SK-N-SH (cell line): ENCODE measurements around the gene ENO1. TPM values are rescaled to one million over a fixed set of nuclear protein-coding genes. Genes with fewer than 3 reads are reported as not detected.
"Not testable (repeated sequence)": the region's sequence is repeated elsewhere in the genome, so short reads cannot be mapped to it uniquely, and the experiment has no call there.

Experiments
- CTCF ChIA-PET: fragments of 300-600, 350-600 bp; formaldehyde crosslinking; extraction: SDS; loops from one replicate; lab custom pipeline; 2021; lab: Yijun Ruan, JAX
- POLR2A ChIA-PET: fragments of 350-600 bp; sonication (Branson Sonifier 250); formaldehyde crosslinking; extraction: SDS; loops from one replicate; lab custom pipeline; 2020; ENCODE audit warnings: antibody characterized with exemption, inconsistent platforms; lab: Yijun Ruan, JAX
- DNase-seq: peaks from one replicate; pipeline ENCODE4 v3.0.0; 2012
- H2AFZ ChIP-seq: fragments of 200-600 bp; sonication (generic); 2 replicates; pipeline ENCODE4 v1.8.1; 2016; ENCODE audit warnings: antibody characterized with exemption, mild to moderate bottlenecking, low read depth
- H3F3A ChIP-seq: fragments of 200-600 bp; sonication (generic); replicated peaks from 2 replicates; pipeline ENCODE3; 2016; ENCODE audit warnings: antibody characterized with exemption, mild to moderate bottlenecking; ENCODE audit not compliant: insufficient read depth
- H3K27ac ChIP-seq, 2 experiments: fragments of 200-500 bp in 1 of 2; fragments of 200-600 bp in 1 of 2; sonication (Bioruptor generic) in 1 of 2; sonication (generic), shearing (Covaris generic) in 1 of 2; 2 replicates each; pipeline versions ENCODE4 v1.5.1 to v1.6.1; 2014 to 2016; ENCODE audit warnings: low read depth in 2 of 2, inconsistent platforms in 1 of 2, low read length in 1 of 2, mild to moderate bottlenecking in 1 of 2, mixed read lengths in 1 of 2
- H3K27me3 ChIP-seq: fragments of 200-600 bp; sonication (generic), shearing (Covaris generic); 2 replicates; pipeline ENCODE4 v1.6.1; 2016; ENCODE audit warnings: mixed run types; ENCODE audit not compliant: insufficient read depth
- H3K36me3 ChIP-seq, 2 experiments: fragments of 200-500 bp in 1 of 2; fragments of 200-600 bp in 1 of 2; sonication (Bioruptor generic) in 1 of 2; sonication (generic) in 1 of 2; replicated peaks in 1 of 2; 2 replicates each; pipeline versions ENCODE3 to v1.5.1; 2014 to 2016; ENCODE audit warnings: low read length in 1 of 2, mild to moderate bottlenecking in 1 of 2; ENCODE audit not compliant: insufficient read depth in 2 of 2, control insufficient read depth in 1 of 2
- H3K4me1 ChIP-seq, 2 experiments: fragments of 200-500 bp in 1 of 2; fragments of 200-600 bp in 1 of 2; sonication (Bioruptor generic) in 1 of 2; sonication (generic), shearing (Covaris generic) in 1 of 2; 2 replicates each; pipeline versions ENCODE4 v1.5.1 to v1.6.1; 2014 to 2016; ENCODE audit warnings: low read depth in 1 of 2, low read length in 1 of 2, mixed run types in 1 of 2; ENCODE audit not compliant: insufficient read depth in 2 of 2, control insufficient read depth in 1 of 2
- H3K4me2 ChIP-seq: fragments of 200-600 bp; sonication (generic), shearing (Covaris generic); 2 replicates; pipeline ENCODE4 v1.6.1; 2017; ENCODE audit warnings: mixed run types
- H3K4me3 ChIP-seq, 2 experiments: fragments of 200-500 bp in 1 of 2; fragments of 200-600 bp in 1 of 2; sonication (Bioruptor generic) in 1 of 2; sonication (generic), shearing (Covaris generic) in 1 of 2; 2 replicates each; pipeline versions ENCODE4 v1.5.1 to v1.8.1; 2014 to 2016; ENCODE audit warnings: low read depth in 2 of 2, inconsistent platforms in 1 of 2, low read length in 1 of 2, mild to moderate bottlenecking in 1 of 2, mixed read lengths in 1 of 2, moderate library complexity in 1 of 2
- H3K79me2 ChIP-seq: fragments of 200-600 bp; sonication (generic); 2 replicates; pipeline ENCODE4 v1.8.1; 2017; ENCODE audit warnings: mild to moderate bottlenecking; ENCODE audit not compliant: insufficient read depth
- H3K9ac ChIP-seq: fragments of 200-600 bp; sonication (generic); 2 replicates; pipeline ENCODE4 v1.6.1; 2017; ENCODE audit warnings: mixed run types
- H3K9me2 ChIP-seq: fragments of 200-600 bp; sonication (generic); 2 replicates; pipeline ENCODE4 v1.6.1; 2017; ENCODE audit warnings: mixed run types
- H3K9me3 ChIP-seq: fragments of 200-600 bp; sonication (generic); 2 replicates; pipeline ENCODE4 v1.6.1; 2017; ENCODE audit warnings: mixed run types, mild to moderate bottlenecking, moderate library complexity
- H4K20me1 ChIP-seq: fragments of 200-600 bp; sonication (generic); 2 replicates; pipeline ENCODE4 v1.6.1; 2017; ENCODE audit warnings: mild to moderate bottlenecking, mixed run types; ENCODE audit not compliant: insufficient read depth
- ELF1 ChIP-seq: IDR thresholded peaks from 2 replicates; pipeline ENCODE4 v1.4.0; 2012
- FOXJ3 ChIP-seq: sonication (generic); formaldehyde crosslinking; IDR thresholded peaks from 2 replicates; pipeline ENCODE4 v1.5.1; 2020; ENCODE audit warnings: mild to moderate bottlenecking, missing genetic modification reagents
- MAX ChIP-seq: IDR thresholded peaks from 2 replicates; pipeline ENCODE4 v1.4.0; 2012; ENCODE audit warnings: low read depth
- MEF2A ChIP-seq: IDR thresholded peaks from 2 replicates; pipeline ENCODE4 v1.4.0; 2012; ENCODE audit warnings: low read depth, borderline replicate concordance
- RCOR1 ChIP-seq: fragments of 150-350 bp; IDR thresholded peaks from 2 replicates; pipeline ENCODE4 v1.6.1; 2017; ENCODE audit warnings: antibody characterized with exemption, low read length
- SIN3A ChIP-seq: IDR thresholded peaks from 2 replicates; pipeline ENCODE4 v1.6.1; 2012; ENCODE audit warnings: low read depth, mild to moderate bottlenecking, low read length, moderate library complexity, borderline replicate concordance
- USF1 ChIP-seq: IDR thresholded peaks from 2 replicates; pipeline ENCODE4 v1.4.0; 2012; ENCODE audit warnings: low read depth, borderline replicate concordance
- WGBS: methylation state at CpG from one replicate; pipeline ENCODE4 v1.1.6; 2017; ENCODE audit warnings: low lambda C conversion rate; 5-methylcytosine and 5-hydroxymethylcytosine counted together
- polyA plus RNA-seq, 3 experiments: library from polyadenylated mRNA; depleted of rRNA; stranded (reverse); fragments of >200 nt; gene quantifications; 2 replicates each; pipeline ENCODE4 v1.2.3, GENCODE V29; 2012
- TF ChIP-seq, protein P1 (sequence below): fragments of 200-600 bp; sonication (generic); IDR thresholded peaks from 2 replicates; pipeline ENCODE4 v1.6.1; 2017; ENCODE audit warnings: antibody characterized with exemption, mild to moderate bottlenecking, moderate library complexity
- TF ChIP-seq, protein P2 (sequence below): IDR thresholded peaks from 2 replicates; pipeline ENCODE4 v1.6.1; 2012; ENCODE audit warnings: mild to moderate bottlenecking, low read depth, low read length, moderate library complexity

The ENO1 gene
- polyA plus RNA-seq, 1 of the 3 experiments (the other 2 are of a cell fraction): 1,599 TPM

DNA sequence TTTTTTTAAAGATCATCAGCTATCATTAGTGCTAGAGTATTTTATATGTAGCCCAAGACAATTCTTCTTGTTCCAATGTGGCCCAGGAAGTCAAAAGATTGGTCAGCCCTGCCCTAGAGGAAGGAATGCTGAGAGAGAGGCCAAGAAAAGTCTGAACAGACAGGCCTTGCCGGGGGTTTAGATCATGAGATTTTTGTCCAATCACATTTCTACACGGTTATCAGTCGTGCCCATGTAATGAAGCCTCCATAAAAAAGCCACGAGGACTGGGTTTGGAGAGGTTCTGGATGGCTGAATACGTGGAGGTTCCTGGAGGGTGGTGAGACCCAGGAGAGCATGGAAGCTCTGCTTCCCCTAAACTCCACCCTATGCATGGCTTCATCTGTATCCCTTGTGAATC lies 24.3 kb upstream of the ENO1 start:
- peak overlapping the region; percentile 48; the same call in 1 of the 2 replicates for H3K4me2 ChIP-seq
- H2AFZ ChIP-seq: 0 out of 2 replicates have a peak overlapping the region, but pooled peaks have one; percentile 41
- H3K9me3 ChIP-seq: no peaks in the 10 kb centered on the region
- peaks cover 10 to 17% of the 10 kb centered on the region in 2 experiments; a peak in 3 of 4 replicates for H3K4me1 ChIP-seq
- WGBS: 89% methylated on average over 5 of the region's 5 CpGs
- ChIA-PET CTCF (interaction anchor here (1.8 kb wide), 1 partner anchor 15 kb away, joined by 5 read pairs; no protein-coding TSS in a partner anchor), POLR2A (no interaction called here)
- H3K79me2 ChIP-seq: no peaks in the 10 kb centered on the region
- peak overlapping the region in 1 of 2 experiments; percentile 80; a peak in 2 of 4 replicates for H3K27ac ChIP-seq
- H3K9me2 ChIP-seq: no peaks in the 10 kb centered on the region
- H4K20me1 ChIP-seq: no peaks in the 10 kb centered on the region
- H3F3A ChIP-seq: peaks cover 43% of the 10 kb centered on the region
- no peak for TF ChIP-seq USF1
- no peak for TF ChIP-seq MEF2A
- TF ChIP-seq, protein P1, sequence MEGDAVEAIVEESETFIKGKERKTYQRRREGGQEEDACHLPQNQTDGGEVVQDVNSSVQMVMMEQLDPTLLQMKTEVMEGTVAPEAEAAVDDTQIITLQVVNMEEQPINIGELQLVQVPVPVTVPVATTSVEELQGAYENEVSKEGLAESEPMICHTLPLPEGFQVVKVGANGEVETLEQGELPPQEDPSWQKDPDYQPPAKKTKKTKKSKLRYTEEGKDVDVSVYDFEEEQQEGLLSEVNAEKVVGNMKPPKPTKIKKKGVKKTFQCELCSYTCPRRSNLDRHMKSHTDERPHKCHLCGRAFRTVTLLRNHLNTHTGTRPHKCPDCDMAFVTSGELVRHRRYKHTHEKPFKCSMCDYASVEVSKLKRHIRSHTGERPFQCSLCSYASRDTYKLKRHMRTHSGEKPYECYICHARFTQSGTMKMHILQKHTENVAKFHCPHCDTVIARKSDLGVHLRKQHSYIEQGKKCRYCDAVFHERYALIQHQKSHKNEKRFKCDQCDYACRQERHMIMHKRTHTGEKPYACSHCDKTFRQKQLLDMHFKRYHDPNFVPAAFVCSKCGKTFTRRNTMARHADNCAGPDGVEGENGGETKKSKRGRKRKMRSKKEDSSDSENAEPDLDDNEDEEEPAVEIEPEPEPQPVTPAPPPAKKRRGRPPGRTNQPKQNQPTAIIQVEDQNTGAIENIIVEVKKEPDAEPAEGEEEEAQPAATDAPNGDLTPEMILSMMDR: peak; percentile 36
- TF ChIP-seq ELF1: no peak
- no peak for TF ChIP-seq FOXJ3 (CRISPR knock-in tag)
- no peak for TF ChIP-seq SIN3A
- TF ChIP-seq, all 33 proteins: peak for 1
- Histone ChIP-seq H3K27me3 (no peaks in the 10 kb centered on the region), H3K4me3 (no peak overlapping the region), H3K36me3 (no peaks in the 10 kb centered on the region), H3K9ac (no peak overlapping the region)
- DNase-seq: no peak

DNA sequence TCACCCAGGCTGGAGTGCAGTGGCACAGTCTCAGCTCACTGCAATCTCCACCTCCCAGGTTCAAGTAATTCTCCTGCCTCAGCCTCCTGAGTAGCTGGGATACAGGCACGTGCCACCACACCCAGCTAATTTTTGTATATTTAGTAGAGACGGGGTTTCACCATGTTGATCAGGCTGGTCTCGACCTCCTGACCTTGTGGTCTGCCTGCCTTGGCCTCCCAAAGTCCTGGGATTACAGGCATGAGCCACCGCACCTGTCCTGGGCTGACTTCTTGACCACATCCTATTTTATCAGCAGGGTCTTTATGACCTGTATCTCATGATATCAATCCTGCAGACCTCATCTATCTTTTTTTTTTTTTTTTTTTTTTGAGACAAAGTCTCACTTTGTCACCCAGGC lies 22.2 kb upstream of the ENO1 start:
- H3K9me3 ChIP-seq, H3K9me2 ChIP-seq, H3K27me3 ChIP-seq, H3K36me3 ChIP-seq, H3K9ac ChIP-seq, H3K4me2 ChIP-seq, DNase-seq, H4K20me1 ChIP-seq, POLR2A ChIA-PET, H3K4me3 ChIP-seq, H3K79me2 ChIP-seq, H2AFZ ChIP-seq: not testable (repeated sequence)
- Histone ChIP-seq H3K27ac (peak overlapping the region in 1 of 2 experiments; percentile 61; a peak in 2 of 4 replicates), H3F3A (peaks cover 40% of the 10 kb centered on the region), H3K4me1 (peaks cover 10 to 17% of the 10 kb centered on the region in 2 experiments; a peak in 3 of 4 replicates)
- CTCF ChIA-PET: interaction anchor here (1.5 kb wide), 1 partner anchor 17 kb away, joined by 3 read pairs; no protein-coding TSS in a partner anchor
- WGBS: 84% methylated on average over 4 of the region's 4 CpGs

- CTCF ChIA-PET: no interaction called here
- Histone ChIP-seq H3F3A (peaks cover 26% of the 10 kb centered on the region), H2AFZ (no peak overlapping the region), H3K4me2 (no peak overlapping the region), H3K36me3 (no peaks in the 10 kb centered on the region), H3K9me3 (no peaks in the 10 kb centered on the region), H3K27ac (peak overlapping the region in 1 of 2 experiments; percentile 61; a peak in 1 of 4 replicates), H3K4me1 (peaks cover 7 to 10% of the 10 kb centered on the region in 2 experiments; a peak in 3 of 4 replicates), H3K9me2 (no peaks in the 10 kb centered on the region), H4K20me1 (no peaks in the 10 kb centered on the region), H3K79me2 (no peaks in the 10 kb centered on the region), H3K9ac (no peak overlapping the region), H3K27me3 (no peaks in the 10 kb centered on the region), H3K4me3 (no peak overlapping the region)
- 94% methylated on average over 5 of the region's 7 CpGs for WGBS
- POLR2A ChIA-PET: no interaction called here
- DNase-seq: no peak
- no peak for TF ChIP-seq SIN3A
- no peak for TF ChIP-seq RCOR1
- TF ChIP-seq, protein P2, sequence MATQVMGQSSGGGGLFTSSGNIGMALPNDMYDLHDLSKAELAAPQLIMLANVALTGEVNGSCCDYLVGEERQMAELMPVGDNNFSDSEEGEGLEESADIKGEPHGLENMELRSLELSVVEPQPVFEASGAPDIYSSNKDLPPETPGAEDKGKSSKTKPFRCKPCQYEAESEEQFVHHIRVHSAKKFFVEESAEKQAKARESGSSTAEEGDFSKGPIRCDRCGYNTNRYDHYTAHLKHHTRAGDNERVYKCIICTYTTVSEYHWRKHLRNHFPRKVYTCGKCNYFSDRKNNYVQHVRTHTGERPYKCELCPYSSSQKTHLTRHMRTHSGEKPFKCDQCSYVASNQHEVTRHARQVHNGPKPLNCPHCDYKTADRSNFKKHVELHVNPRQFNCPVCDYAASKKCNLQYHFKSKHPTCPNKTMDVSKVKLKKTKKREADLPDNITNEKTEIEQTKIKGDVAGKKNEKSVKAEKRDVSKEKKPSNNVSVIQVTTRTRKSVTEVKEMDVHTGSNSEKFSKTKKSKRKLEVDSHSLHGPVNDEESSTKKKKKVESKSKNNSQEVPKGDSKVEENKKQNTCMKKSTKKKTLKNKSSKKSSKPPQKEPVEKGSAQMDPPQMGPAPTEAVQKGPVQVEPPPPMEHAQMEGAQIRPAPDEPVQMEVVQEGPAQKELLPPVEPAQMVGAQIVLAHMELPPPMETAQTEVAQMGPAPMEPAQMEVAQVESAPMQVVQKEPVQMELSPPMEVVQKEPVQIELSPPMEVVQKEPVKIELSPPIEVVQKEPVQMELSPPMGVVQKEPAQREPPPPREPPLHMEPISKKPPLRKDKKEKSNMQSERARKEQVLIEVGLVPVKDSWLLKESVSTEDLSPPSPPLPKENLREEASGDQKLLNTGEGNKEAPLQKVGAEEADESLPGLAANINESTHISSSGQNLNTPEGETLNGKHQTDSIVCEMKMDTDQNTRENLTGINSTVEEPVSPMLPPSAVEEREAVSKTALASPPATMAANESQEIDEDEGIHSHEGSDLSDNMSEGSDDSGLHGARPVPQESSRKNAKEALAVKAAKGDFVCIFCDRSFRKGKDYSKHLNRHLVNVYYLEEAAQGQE: no peak
- TF ChIP-seq USF1: no peak
- no peak for TF ChIP-seq MAX
- TF ChIP-seq, protein P1: no peak
Measured at GRCh38 chr1:8899046-8899445, 20.6 kb upstream of the ENO1 start.
